Right ventricle myocardium superior (tissue), 1 donor: Measurements from ENCODE around the gene AKAP5. TPM values are rescaled to one million over a fixed set of nuclear protein-coding genes. Genes with fewer than 3 reads are reported as not detected.
"Not testable (repeated sequence)": the region's sequence is repeated elsewhere in the genome, so short reads cannot be mapped to it uniquely, and the experiment has no call there.

ENCODE experiments used
- ATAC-seq: fragments of 200-7000 bp; cut with Tn5 transposase; one replicate; pipeline ENCODE4 v1.9.1; 2020; ENCODE audit warnings: mild to moderate bottlenecking; ENCODE audit not compliant: poor library complexity
- DNase-seq: peaks from one replicate; pipeline ENCODE4 v3.0.0-alpha.2; 2020
- intact Hi-C: fragments of 100-400 bp; cut with DNase I; formaldehyde crosslinking; loops from one replicate; pipeline ENCODE4 v1.11.2; 2022
- total RNA-seq: library from RNA; stranded (reverse); fragmentation: NEBNext Ultra II Directional; extraction: Animal tissue kit (Norgen Biotek cat#: 25700); gene quantifications from one replicate; pipeline ENCODE4 v1.2.1, GENCODE V29; 2021
- donor health status: DM: no; HTN: yes; CAD: no; lungs with severe emphysema.

Gene AKAP5
- total RNA-seq, 1 donor from 2014 or later: 0.16 TPM

DNA sequence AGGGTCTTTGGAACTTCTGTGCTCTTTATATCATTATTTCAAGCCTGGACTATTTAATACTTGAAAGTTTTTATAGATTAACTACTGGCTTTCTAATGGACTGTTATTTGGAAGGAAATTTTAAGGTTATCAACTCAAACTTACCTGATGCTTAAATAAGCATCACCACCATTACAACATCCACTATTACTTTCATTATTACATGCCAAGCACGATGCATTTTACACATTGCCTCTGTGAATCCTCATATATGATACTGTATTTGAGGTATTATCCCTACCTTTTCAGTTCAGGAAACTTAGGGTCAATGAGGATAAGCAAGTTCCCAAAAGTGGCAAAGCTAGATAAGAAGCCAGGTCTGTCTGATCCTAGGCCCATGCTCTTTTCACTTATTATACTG, 51.7 kb downstream of the AKAP5 start:
- ATAC-seq (no peak), DNase-seq (no peak)
- intact Hi-C loops: no loop called here

DNA sequence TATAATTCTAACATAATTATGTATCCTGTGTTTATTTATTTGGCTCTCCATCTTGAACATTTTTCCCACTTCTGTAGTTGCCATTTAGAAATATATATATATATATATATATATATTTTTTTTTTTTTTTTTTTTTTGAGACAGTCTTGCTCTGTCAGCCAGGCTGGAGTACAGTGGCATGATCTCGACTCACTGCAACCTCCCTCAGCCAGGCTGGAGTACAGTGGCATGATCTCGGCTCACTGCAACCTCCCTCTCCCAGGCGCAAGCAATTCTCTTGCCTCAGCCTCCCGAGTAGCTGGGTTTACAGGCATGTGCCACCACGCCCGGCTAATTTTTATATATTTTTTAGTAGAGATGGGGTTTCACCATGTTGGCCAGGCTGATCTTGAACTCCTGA, 52.4 kb downstream of the AKAP5 start:
- DNase-seq, intact Hi-C loops, ATAC-seq: not testable (repeated sequence)

DNA sequence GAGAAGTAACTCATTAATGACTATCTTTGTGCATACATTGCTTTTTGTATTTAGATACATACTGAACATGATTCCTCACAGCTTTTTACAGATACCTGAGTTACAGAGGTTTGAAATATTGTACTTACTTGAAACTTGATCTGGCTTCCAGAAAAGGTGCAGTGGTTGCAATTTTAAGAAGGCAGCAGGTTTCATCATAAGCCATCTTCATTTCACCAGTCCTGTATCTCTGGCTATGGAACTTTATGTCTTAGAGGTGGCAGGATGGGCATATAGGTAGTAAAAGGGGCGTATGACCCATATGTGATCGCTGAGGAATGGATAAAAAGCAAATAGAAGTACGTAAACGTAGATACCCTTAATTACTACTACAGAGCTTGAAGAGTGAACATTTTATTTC, 52.9 kb downstream of the AKAP5 start:
- ATAC-seq (no peak), DNase-seq (no peak)
- intact Hi-C loops: no loop called here

DNA sequence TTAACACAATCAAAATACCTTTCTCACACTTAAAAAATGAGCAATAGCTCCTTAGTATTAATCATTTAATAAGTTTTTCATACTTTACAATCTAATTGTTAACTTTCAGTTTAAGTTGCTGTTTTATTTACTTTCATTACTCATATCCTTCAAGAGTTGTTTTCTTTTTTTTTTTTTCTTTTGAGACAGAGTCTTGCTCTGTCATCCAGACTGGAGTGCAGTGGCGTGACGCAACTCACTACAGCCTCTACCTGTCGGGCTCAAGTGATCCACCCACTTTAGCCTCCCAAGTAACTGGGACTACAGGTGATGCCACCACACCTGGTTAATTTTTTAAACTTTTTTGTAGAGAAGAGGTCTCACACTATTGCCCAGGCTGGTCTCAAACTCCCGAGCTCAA, 55.4 kb downstream of the AKAP5 start:
- no peak for DNase-seq
- intact Hi-C loops: no loop called here
- no peak for ATAC-seq

GRCh38 chr14:64522591-64523355, 57.5 kb downstream of the AKAP5 start:
- ATAC-seq (no peak), DNase-seq (no peak)
- intact Hi-C loops: no loop called here

Other genes with a start within 250 kb of the AKAP5 start
- gene ESR2, start 171.1 kb upstream of the AKAP5 start, total RNA-seq: 0.86 TPM
- 63.8 TPM for gene MTHFD1, start 77.1 kb upstream of the AKAP5 start, total RNA-seq
- 15.2 TPM for gene ZBTB25, start 38.3 kb downstream of the AKAP5 start, total RNA-seq
- gene ZBTB1, start 39.3 kb downstream of the AKAP5 start, total RNA-seq: 21.5 TPM
- 14.1 TPM for gene HSPA2, start 75.2 kb downstream of the AKAP5 start, total RNA-seq
- gene PPP1R36, start 84.5 kb downstream of the AKAP5 start, total RNA-seq: 0.19 TPM
- 16.6 TPM for gene PLEKHG3, start 238.9 kb downstream of the AKAP5 start, total RNA-seq